Transverse colon (tissue), 4 donors: Measurements from ENCODE around the gene COL1A1. TPM values are rescaled to one million over a fixed set of nuclear protein-coding genes. Genes with fewer than 3 reads are reported as not detected.

ENCODE experiments used
- DNase-seq: peaks from one replicate; pipeline ENCODE4 v3.0.0-alpha.2; 2019
- H3K27ac ChIP-seq, 4 donors: fragments of 200-600 bp; sonication (generic); 2 replicates each; pipeline ENCODE4 v1.5.1; 2016 to 2018; ENCODE audit warnings: inconsistent platforms in 4 of 4
- H3K27me3 ChIP-seq: fragments of 200-600 bp; sonication (generic); 2 replicates; pipeline ENCODE4 v1.5.1; 2017; ENCODE audit warnings: inconsistent platforms
- H3K36me3 ChIP-seq, 4 donors: fragments of 200-600 bp; sonication (generic); 2 replicates each; pipeline ENCODE4 v1.5.1; 2017 to 2019; ENCODE audit warnings: inconsistent platforms in 4 of 4
- H3K4me1 ChIP-seq, 4 donors: fragments of 200-600 bp; sonication (generic); 2 replicates each; pipeline ENCODE4 v1.5.1; 2017 to 2020; ENCODE audit warnings: inconsistent platforms in 4 of 4
- H3K4me3 ChIP-seq, 4 donors: fragments of 200-600 bp; sonication (generic); 1 replicate in 1 of 4; 2 replicates in 3 of 4; pipeline versions ENCODE4 v1.5.1 to v1.6.1; 2017 to 2019; ENCODE audit warnings: inconsistent platforms in 4 of 4
- H3K9me3 ChIP-seq, 2 donors: fragments of 200-600 bp; sonication (generic); 2 replicates each; pipeline ENCODE4 v1.5.1; 2017 to 2019; ENCODE audit warnings: inconsistent platforms in 2 of 2
- EP300 ChIP-seq: sonication (generic); formaldehyde crosslinking; IDR thresholded peaks from one replicate; pipeline ENCODE4 v1.6.1; 2017; ENCODE audit warnings: antibody characterized with exemption, low read depth
- POLR2A ChIP-seq: fragments of 450-650 bp; IDR thresholded peaks from one replicate; pipeline ENCODE4 v1.6.1; 2016; ENCODE audit warnings: antibody characterized with exemption, mild to moderate bottlenecking, moderate library complexity
- POLR2AphosphoS5 ChIP-seq, 3 donors: sonication (generic); formaldehyde crosslinking; IDR thresholded peaks; one replicate each; pipeline ENCODE4 v1.6.1; 2016; ENCODE audit warnings: antibody characterized with exemption in 3 of 3
- WGBS, 2 donors: methylation state at CpG; one replicate each; pipeline ENCODE4 v1.1.5; 2018; ENCODE audit warnings: low coverage in 1 of 2; 5-methylcytosine and 5-hydroxymethylcytosine counted together
- in situ Hi-C, 4 donors: fragments of 200-750 bp; cut with MboI; loops; one replicate each; pipeline versions ENCODE4 v1.15.0 to v1.15.1; 2017; ENCODE audit warnings: low sequenced_read_pairs in 3 of 4, low pct_ligation_motif_present in 1 of 4, low pct_unique_long_range_greater_than_20kb in 1 of 4
- intact Hi-C: fragments of 100-400 bp; cut with DNase I; formaldehyde crosslinking; loops from one replicate; pipeline ENCODE4 v1.15.1; 2023; ENCODE audit warnings: low total_unique reads
- total RNA-seq, 4 donors: library from RNA; depleted of rRNA; stranded (reverse); fragments of >200 nt; gene quantifications; one replicate each; pipeline ENCODE4 v1.1.0, GENCODE V29; 2016
- TF ChIP-seq, protein P1 (sequence below), 5 experiments: fragments of 200-600 bp in 3 of 5; fragments of 450-650 bp in 2 of 5; sonication (generic) in 3 of 5; IDR thresholded peaks; 1 replicate in 2 of 5; 2 replicates in 3 of 5; pipeline ENCODE4 v1.5.1; 2016 to 2017; ENCODE audit warnings: antibody characterized with exemption in 5 of 5, inconsistent platforms in 3 of 5, mild to moderate bottlenecking in 2 of 5, moderate library complexity in 1 of 5

COL1A1 gene
- total RNA-seq, 4 donors from 2014 or later = 13.0 to 210 (median 79.8) TPM

GRCh38 chr17:50169121-50169764, 32.2 kb downstream of the COL1A1 start:
- Histone ChIP-seq H3K4me3 (no peak overlapping the region), H3K27ac (no peak overlapping the region), H3K4me1 (peaks cover 0 to 15% (median 3%) of the 10 kb centered on the region in 4 donors), H3K36me3 (no peaks in the 10 kb centered on the region), H3K9me3 (no peaks in the 10 kb centered on the region), H3K27me3 (no peaks in the 10 kb centered on the region)
- TF ChIP-seq POLR2A (no peak), EP300 (no peak)
- TF ChIP-seq, protein P1, sequence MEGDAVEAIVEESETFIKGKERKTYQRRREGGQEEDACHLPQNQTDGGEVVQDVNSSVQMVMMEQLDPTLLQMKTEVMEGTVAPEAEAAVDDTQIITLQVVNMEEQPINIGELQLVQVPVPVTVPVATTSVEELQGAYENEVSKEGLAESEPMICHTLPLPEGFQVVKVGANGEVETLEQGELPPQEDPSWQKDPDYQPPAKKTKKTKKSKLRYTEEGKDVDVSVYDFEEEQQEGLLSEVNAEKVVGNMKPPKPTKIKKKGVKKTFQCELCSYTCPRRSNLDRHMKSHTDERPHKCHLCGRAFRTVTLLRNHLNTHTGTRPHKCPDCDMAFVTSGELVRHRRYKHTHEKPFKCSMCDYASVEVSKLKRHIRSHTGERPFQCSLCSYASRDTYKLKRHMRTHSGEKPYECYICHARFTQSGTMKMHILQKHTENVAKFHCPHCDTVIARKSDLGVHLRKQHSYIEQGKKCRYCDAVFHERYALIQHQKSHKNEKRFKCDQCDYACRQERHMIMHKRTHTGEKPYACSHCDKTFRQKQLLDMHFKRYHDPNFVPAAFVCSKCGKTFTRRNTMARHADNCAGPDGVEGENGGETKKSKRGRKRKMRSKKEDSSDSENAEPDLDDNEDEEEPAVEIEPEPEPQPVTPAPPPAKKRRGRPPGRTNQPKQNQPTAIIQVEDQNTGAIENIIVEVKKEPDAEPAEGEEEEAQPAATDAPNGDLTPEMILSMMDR (IDR thresholded peaks at IDR 0.05) = peak; percentile 66 to 96 (median 71)
- intact Hi-C loops (loop anchor here (1.0 kb wide), 1 partner anchor 127 kb away; no protein-coding TSS in a partner anchor), in situ Hi-C loops (no loop called here)
- WGBS, 2 donors = 18% methylated on average over 14 of the region's 14 CpGs; no CpG with 5 or more reads in 1 of the 2 donors
- DNase-seq = peak; percentile 41

GRCh38 chr17:50168319-50168718, 33.1 kb downstream of the COL1A1 start:
- peaks cover 0 to 11% (median 3%) of the 10 kb centered on the region in 4 donors for H3K4me1 ChIP-seq
- H3K27me3 ChIP-seq = no peaks in the 10 kb centered on the region
- no peaks in the 10 kb centered on the region for H3K9me3 ChIP-seq
- H3K27ac ChIP-seq = no peak overlapping the region
- H3K4me3 ChIP-seq = no peak overlapping the region
- DNase-seq = no peak
- no peaks in the 10 kb centered on the region for H3K36me3 ChIP-seq
- in situ Hi-C loops (no loop called here), intact Hi-C loops (no loop called here)
- TF ChIP-seq, protein P1 (IDR thresholded peaks at IDR 0.05) = no peak
- no peak for TF ChIP-seq POLR2AphosphoS5 (IDR thresholded peaks at IDR 0.05)
- 83% methylated on average over 13 of the region's 13 CpGs; no CpG with 5 or more reads in 1 of the 2 donors for WGBS, 2 donors

GRCh38 chr17:50167371-50167770, 34.1 kb downstream of the COL1A1 start:
- in situ Hi-C loops = no loop called here
- TF ChIP-seq EP300 (no peak), POLR2A (no peak), POLR2AphosphoS5 (IDR thresholded peaks at IDR 0.05) (no peak)
- TF ChIP-seq, protein P1 (IDR thresholded peaks at IDR 0.05) = no peak
- no peak for DNase-seq
- Histone ChIP-seq H3K9me3 (no peaks in the 10 kb centered on the region), H3K36me3 (no peaks in the 10 kb centered on the region), H3K27me3 (no peaks in the 10 kb centered on the region), H3K4me1 (peaks cover 0 to 11% (median 3%) of the 10 kb centered on the region in 4 donors), H3K4me3 (no peak overlapping the region), H3K27ac (no peak overlapping the region)
- intact Hi-C loops = no loop called here
- 72 to 87% methylated on average over 5 to 19 of the region's 19 CpGs for WGBS, 2 donors

DNA sequence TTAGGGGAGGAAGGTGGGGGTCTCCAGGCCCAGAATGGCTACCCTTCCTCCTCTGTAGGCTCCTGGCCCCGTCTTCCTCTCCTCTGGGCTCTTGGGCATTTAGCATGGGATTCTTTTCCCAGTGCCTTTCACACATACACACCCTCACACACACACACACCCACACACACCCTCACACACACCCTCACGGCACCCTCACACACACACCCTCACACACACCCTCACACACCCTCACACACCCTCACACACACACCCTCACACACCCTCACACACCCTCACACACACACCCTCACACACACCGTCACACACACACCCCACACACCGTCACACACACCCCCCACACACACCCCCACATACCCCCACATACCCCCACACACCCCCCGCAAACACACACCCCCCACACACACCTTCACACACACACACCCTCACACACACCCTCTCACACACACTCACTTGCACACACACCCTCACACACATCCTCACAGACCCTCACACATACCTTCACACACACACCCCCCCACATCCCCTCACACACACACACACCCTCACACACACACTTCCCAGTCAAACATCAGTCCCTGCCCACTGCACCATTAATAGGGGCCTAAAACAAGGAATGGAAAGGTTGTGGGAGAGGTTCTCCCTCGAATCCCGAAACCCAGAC, 34.8 kb downstream of the COL1A1 start:
- Histone ChIP-seq H3K4me3 (peak overlapping the region in 2 of 4 donors; percentile 22 to 27), H3K4me1 (peaks cover 0 to 16% (median 7%) of the 10 kb centered on the region in 4 donors), H3K36me3 (no peaks in the 10 kb centered on the region), H3K9me3 (no peaks in the 10 kb centered on the region), H3K27me3 (no peaks in the 10 kb centered on the region), H3K27ac (peak overlapping the region; percentile 56 to 79 (median 78))
- TF ChIP-seq POLR2A (no peak), POLR2AphosphoS5 (IDR thresholded peaks at IDR 0.05) (no peak), EP300 (no peak)
- TF ChIP-seq, protein P1 (IDR thresholded peaks at IDR 0.05) = no peak
- DNase-seq = no peak
- intact Hi-C loops = no loop called here
- WGBS, 2 donors = 62% methylated on average over 7 of the region's 7 CpGs; no CpG with 5 or more reads in 1 of the 2 donors
- in situ Hi-C loops = no loop called here
